T-helper 17 cell (primary cell): Measurements from ENCODE around the gene JAK2. TPM values are rescaled to one million over a fixed set of nuclear protein-coding genes. Genes with fewer than 3 reads are reported as not detected.

Experiments used
- ATAC-seq: fragments of 150-1000 bp; cut with Tn5 transposase; 2 replicates; pipeline ENCODE4 v1.10.0; 2021; ENCODE audit warnings: mild to moderate bottlenecking, moderate library complexity
- DNase-seq, 3 donors: peaks; one replicate each; pipeline versions ENCODE4 v3.0.0 to v3.0.0-alpha.2; 2020 to 2021
- H3K9me3 ChIP-seq: one replicate; pipeline ENCODE4 v1.7.0; 2013; ENCODE audit warnings: low read length, mild to moderate bottlenecking; ENCODE audit not compliant: control insufficient read depth, poor library complexity, severe bottlenecking
- H3K27ac Mint-ChIP-seq: one replicate; pipeline ENCODE4 v1.8.0; 2022; ENCODE audit warnings: mild to moderate bottlenecking, moderate library complexity, mixed read lengths
- H3K27me3 Mint-ChIP-seq: one replicate; pipeline ENCODE4 v1.8.0; 2022; ENCODE audit warnings: mixed read lengths
- H3K36me3 Mint-ChIP-seq: one replicate; pipeline ENCODE4 v1.8.0; 2022; ENCODE audit warnings: low read depth, mixed read lengths
- H3K4me1 Mint-ChIP-seq: one replicate; pipeline ENCODE4 v1.8.0; 2022; ENCODE audit warnings: mild to moderate bottlenecking, mixed read lengths
- H3K4me3 Mint-ChIP-seq: one replicate; pipeline ENCODE4 v1.8.0; 2022; ENCODE audit warnings: mild to moderate bottlenecking, moderate library complexity, mixed read lengths
- total RNA-seq, 4 donors: library from RNA in 2 of 4; stranded (reverse) in 2 of 4; gene quantifications; one replicate each; pipeline ENCODE4 v1.2.3 and lab custom pipeline; 2022 to 2026

JAK2 gene
- total RNA-seq, 2 donors from 2014 or later = 14.6 TPM

DNA sequence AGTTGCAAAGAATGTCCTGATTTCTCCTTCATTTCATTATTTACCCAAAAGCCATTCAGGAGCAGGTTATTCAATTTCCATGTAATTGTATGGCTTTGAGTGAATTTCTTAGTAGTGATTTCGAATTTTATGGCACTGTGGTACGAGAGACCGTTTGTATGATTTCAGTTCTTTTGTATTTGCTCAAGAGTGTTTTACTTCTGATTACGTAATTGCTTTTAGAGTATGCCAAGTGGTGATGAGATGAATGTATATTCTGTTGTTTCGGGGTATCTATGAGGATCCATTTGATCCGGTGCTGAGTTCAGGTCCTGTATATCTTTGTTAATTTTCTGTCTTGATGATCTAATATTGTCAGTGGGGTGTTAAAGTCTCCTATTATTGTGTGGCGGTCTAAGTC lies 159.1 kb downstream of the JAK2 start:
- Mint-ChIP-seq H3K4me1 (no peaks in the 10 kb centered on the region), H3K27ac (no peak overlapping the region), H3K4me3 (no peak overlapping the region), H3K36me3 (peaks cover 22% of the 10 kb centered on the region), H3K27me3 (no peaks in the 10 kb centered on the region)
- no peaks in the 10 kb centered on the region for H3K9me3 ChIP-seq
- ATAC-seq = no peak
- no peak for DNase-seq

DNA sequence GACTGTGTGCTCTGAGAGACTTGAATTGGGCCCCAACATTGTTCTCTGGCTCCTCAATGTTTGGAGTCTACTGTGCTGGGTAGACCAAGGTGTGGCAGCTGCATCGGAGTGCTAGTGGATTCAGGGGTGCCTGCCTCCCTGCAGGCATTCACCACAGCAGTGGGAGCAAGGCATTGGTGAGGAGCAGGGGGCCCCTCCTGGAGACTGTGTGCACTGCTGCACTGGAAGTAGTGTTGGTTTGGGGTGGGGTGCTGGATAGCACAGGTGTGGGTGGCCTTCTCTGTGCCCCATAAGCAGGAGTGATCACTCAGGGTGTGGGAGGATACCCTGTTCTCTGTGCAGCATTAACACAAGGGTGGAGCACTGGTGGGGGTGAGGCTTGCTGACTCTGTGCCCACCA lies 161.2 kb downstream of the JAK2 start:
- DNase-seq (no peak), ATAC-seq (no peak)
- Mint-ChIP-seq H3K27ac (no peak overlapping the region), H3K4me1 (no peaks in the 10 kb centered on the region), H3K36me3 (peaks cover 20% of the 10 kb centered on the region), H3K27me3 (no peaks in the 10 kb centered on the region), H3K4me3 (no peak overlapping the region)
- H3K9me3 ChIP-seq = no peaks in the 10 kb centered on the region

Other genes starting within 250 kb of the JAK2 start
- 10 to 100 TPM; 14.2 to 15.2 TPM for gene AK3, start 244.1 kb upstream of the JAK2 start, total RNA-seq
- gene RCL1, start 192.3 kb upstream of the JAK2 start, total RNA-seq = 10 to 100 TPM; 23.5 to 28.1 TPM
- not detected for gene INSL6, start 200.4 kb downstream of the JAK2 start, total RNA-seq
- under 1 TPM in 1 of 2 donors, not detected in 1; 0.16 TPM for gene INSL4, start 246.1 kb downstream of the JAK2 start, total RNA-seq